Breast epithelium (tissue), 4 donors: ENCODE data around the gene SUPT4H1. TPM values are rescaled to one million over a fixed set of nuclear protein-coding genes. Genes with fewer than 3 reads are reported as not detected.

ENCODE experiments used
- DNase-seq, 2 donors: peaks; one replicate each; pipeline ENCODE4 v3.0.0-alpha.2; 2019; ENCODE audit warnings: low spot score in 2 of 2
- H3K27ac ChIP-seq, 2 donors: fragments of 200-600 bp; sonication (generic) in 1 of 2; one replicate each; pipeline ENCODE4 v1.5.1; 2016 to 2019; ENCODE audit warnings: mild to moderate bottlenecking in 1 of 2
- H3K27me3 ChIP-seq, 2 donors: fragments of 200-600 bp; sonication (generic) in 1 of 2; one replicate each; pipeline versions ENCODE4 v1.5.1 to v1.6.0; 2017 to 2019; ENCODE audit warnings: control low read depth in 1 of 2, mild to moderate bottlenecking in 1 of 2
- H3K36me3 ChIP-seq: fragments of 200-600 bp; one replicate; pipeline ENCODE4 v1.5.1; 2019
- H3K4me1 ChIP-seq, 2 donors: fragments of 200-600 bp; sonication (generic); one replicate each; pipeline ENCODE4 v1.5.1; 2016 to 2019; ENCODE audit warnings: control low read depth in 1 of 2
- H3K4me3 ChIP-seq, 3 donors: fragments of 200-600 bp; sonication (generic); 1 replicate in 2 of 3; 2 replicates in 1 of 3; pipeline ENCODE4 v1.5.1; 2016 to 2019; ENCODE audit warnings: mild to moderate bottlenecking in 3 of 3, moderate library complexity in 2 of 3
- H3K9me3 ChIP-seq, 2 donors: fragments of 200-600 bp; sonication (generic) in 1 of 2; one replicate each; pipeline ENCODE4 v1.5.1; 2016 to 2019; ENCODE audit warnings: control low read depth in 1 of 2
- POLR2A ChIP-seq: fragments of 450-650 bp; IDR thresholded peaks from one replicate; pipeline ENCODE4 v1.6.1; 2016; ENCODE audit warnings: antibody characterized with exemption, mild to moderate bottlenecking, moderate library complexity
- POLR2AphosphoS5 ChIP-seq, 3 donors: sonication (generic); formaldehyde crosslinking; IDR thresholded peaks; one replicate each; pipeline ENCODE4 v1.6.1; 2017; ENCODE audit warnings: antibody characterized with exemption in 3 of 3
- intact Hi-C: fragments of 100-400 bp; cut with DNase I; formaldehyde crosslinking; loops from one replicate; pipeline ENCODE4 v1.15.1; 2023; ENCODE audit warnings: low total_unique reads
- total RNA-seq, 3 donors: library from RNA; depleted of rRNA; stranded (reverse); fragments of >200 nt; gene quantifications; one replicate each; pipeline ENCODE4 v1.1.0, GENCODE V29; 2016
- TF ChIP-seq, protein P1 (sequence below), 3 donors: fragments of 450-650 bp; IDR thresholded peaks; one replicate each; pipeline ENCODE4 v1.5.1; 2016 to 2017; ENCODE audit warnings: antibody characterized with exemption in 3 of 3, mild to moderate bottlenecking in 3 of 3, moderate library complexity in 3 of 3

The SUPT4H1 gene
- total RNA-seq, 3 donors from 2014 or later, result 46.4 to 61.6 (median 48.2) TPM

DNA sequence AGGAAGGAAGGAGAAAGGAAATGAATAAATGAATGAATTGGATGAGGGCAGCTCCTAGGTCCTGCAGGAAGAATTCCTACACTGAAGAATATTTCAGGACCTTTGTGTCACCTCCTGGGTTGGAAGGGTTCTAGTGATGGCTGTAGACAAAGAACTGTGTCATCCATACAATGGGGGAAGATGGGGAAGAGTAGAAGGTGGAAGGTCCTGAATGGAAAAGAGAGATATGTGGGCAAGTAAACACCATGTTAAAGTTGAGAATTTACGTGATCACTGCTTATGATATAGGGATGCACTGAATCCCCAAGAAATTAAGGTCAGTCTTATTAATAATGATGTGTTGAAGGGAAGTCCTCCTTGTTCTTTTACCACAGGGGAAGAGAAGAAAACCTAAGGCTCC, 4.2 kb upstream of the SUPT4H1 start:
- Histone ChIP-seq H3K27me3 (no peaks in the 10 kb centered on the region), H3K9me3 (no peaks in the 10 kb centered on the region), H3K27ac (no peak overlapping the region), H3K36me3 (no peaks in the 10 kb centered on the region), H3K4me3 (no peak overlapping the region), H3K4me1 (peaks cover 3 to 4% of the 10 kb centered on the region in 2 donors)
- no peak for DNase-seq
- TF ChIP-seq POLR2AphosphoS5 (IDR thresholded peaks at IDR 0.05) (no peak), POLR2A (no peak)
- TF ChIP-seq, protein P1, sequence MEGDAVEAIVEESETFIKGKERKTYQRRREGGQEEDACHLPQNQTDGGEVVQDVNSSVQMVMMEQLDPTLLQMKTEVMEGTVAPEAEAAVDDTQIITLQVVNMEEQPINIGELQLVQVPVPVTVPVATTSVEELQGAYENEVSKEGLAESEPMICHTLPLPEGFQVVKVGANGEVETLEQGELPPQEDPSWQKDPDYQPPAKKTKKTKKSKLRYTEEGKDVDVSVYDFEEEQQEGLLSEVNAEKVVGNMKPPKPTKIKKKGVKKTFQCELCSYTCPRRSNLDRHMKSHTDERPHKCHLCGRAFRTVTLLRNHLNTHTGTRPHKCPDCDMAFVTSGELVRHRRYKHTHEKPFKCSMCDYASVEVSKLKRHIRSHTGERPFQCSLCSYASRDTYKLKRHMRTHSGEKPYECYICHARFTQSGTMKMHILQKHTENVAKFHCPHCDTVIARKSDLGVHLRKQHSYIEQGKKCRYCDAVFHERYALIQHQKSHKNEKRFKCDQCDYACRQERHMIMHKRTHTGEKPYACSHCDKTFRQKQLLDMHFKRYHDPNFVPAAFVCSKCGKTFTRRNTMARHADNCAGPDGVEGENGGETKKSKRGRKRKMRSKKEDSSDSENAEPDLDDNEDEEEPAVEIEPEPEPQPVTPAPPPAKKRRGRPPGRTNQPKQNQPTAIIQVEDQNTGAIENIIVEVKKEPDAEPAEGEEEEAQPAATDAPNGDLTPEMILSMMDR (IDR thresholded peaks at IDR 0.05), result no peak
- intact Hi-C loops, result no loop called here

DNA sequence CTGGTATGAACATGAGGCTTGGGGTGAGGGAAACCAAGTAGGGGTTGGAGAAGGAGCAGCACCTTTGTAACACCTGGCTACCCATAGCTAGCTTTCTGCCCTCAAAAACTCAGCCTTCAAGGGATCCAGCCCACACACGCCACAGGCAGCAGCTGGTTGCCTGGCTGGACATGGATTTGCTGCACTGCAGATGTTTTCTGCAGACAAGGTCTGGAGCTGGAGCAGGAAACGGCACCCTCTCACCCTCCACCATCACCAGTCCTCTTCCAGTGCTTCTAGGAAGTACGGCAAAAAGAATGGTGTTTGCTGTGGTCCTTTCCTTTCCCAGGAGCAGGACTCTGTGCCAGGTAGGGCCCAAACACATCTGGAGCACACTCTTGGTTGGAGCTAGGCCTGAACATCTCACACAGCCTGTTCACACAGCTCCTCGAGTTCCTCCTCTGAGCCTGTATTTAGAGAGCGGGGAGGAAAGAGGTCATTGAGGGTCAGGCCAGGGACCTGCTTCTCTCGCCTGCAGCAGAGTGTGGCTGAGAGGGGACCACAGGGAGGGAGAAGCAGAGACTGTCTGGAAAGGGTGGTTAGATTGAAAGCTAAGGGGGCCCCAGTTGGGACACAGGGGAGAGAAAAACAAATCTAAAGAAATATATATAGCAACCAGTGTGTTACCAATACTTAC, 2.7 kb upstream of the SUPT4H1 start:
- intact Hi-C loops, result no loop called here
- DNase-seq, result no peak

DNA sequence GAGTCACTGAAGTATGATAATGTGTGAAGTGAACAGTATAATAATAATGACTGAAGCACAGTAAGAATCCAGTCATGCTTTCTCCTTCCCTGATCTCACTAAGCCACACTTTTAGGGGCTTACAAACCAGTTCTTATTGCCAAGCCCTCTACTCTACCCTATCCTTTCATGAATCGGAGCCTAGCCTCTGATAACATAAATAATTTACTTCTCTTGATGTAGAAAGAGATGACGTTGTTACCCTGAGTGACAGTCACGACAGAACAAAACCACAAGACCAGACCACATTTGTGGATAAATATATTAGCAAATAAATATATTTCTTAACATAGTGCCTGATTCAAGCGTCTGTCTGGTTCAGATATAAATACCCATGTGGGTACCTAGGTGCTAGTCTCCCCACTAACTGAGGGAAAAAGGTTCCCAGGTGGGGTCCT, 1.4 kb upstream of the SUPT4H1 start:
- TF ChIP-seq, protein P1 (IDR thresholded peaks at IDR 0.05), result no peak
- TF ChIP-seq POLR2AphosphoS5 (IDR thresholded peaks at IDR 0.05) (no peak), POLR2A (no peak)
- Histone ChIP-seq H3K36me3 (peaks cover 5% of the 10 kb centered on the region), H3K9me3 (no peaks in the 10 kb centered on the region), H3K27me3 (no peaks in the 10 kb centered on the region), H3K4me1 (peaks cover 4 to 6% of the 10 kb centered on the region in 2 donors), H3K27ac (peak overlapping the region; percentile 94 to 95), H3K4me3 (peak overlapping the region in 1 of 3 donors; percentile 89)
- DNase-seq, result no peak
- intact Hi-C loops, result no loop called here

More for the DNA sequence above, 2.7 kb upstream of the SUPT4H1 start:
- H3K9me3 ChIP-seq, result no peaks in the 10 kb centered on the region
- peaks cover 4 to 6% of the 10 kb centered on the region in 2 donors for H3K4me1 ChIP-seq
- H3K4me3 ChIP-seq, result no peak overlapping the region
- no peak overlapping the region for H3K27ac ChIP-seq
- no peaks in the 10 kb centered on the region for H3K27me3 ChIP-seq
- TF ChIP-seq, protein P1 (IDR thresholded peaks at IDR 0.05), result no peak
- TF ChIP-seq POLR2A (no peak), POLR2AphosphoS5 (IDR thresholded peaks at IDR 0.05) (no peak)
- H3K36me3 ChIP-seq, result peaks cover 2% of the 10 kb centered on the region

DNA sequence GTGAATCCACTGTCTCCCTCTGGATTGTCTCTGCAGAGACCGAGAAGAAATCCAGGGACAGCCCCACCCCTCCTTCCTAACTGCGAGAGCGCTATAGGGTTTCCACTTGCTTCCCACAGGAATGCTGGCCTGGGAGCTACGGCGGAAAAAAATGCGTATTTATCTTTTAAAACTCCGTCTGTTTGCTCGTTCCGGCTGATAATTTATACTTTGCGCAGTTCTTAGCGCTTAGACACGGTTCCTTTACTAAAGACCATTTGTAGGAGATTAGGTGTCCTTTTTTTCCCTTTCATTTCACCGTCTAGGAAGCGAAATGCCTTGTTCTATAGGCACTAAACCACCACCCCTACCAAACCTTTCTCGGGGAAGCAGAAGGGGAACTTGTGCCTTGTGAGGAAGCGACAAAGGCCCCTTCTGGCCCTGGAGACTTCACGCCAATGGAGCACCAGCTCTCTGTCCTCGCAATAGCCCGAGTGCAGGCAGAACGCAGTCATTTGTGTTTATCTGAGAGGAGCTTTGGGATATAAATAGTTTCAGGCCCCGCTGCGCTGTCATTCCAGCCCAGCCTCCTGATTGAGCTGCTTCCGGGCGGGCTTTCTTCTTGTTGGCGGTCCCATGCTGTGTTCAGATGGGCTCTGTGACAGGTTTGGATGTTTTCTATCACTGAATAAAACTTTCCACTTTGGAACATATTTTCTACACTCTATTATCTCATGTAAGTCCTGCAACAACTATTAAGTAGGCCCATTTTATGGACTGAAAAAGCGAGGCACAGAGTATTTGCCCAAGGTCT, 791 bp upstream of the SUPT4H1 start:
- intact Hi-C loops, result no loop called here
- no peak for TF ChIP-seq POLR2A
- TF ChIP-seq POLR2AphosphoS5 (IDR thresholded peaks at IDR 0.05), result peak in 2 of 3 donors; percentile 29 to 35
- H3K27me3 ChIP-seq, result no peaks in the 10 kb centered on the region
- H3K36me3 ChIP-seq, result peaks cover 5% of the 10 kb centered on the region
- peak overlapping the region; percentile 68 to 95 (median 89) for H3K4me3 ChIP-seq
- H3K4me1 ChIP-seq, result peaks cover 4 to 6% of the 10 kb centered on the region in 2 donors
- H3K9me3 ChIP-seq, result no peaks in the 10 kb centered on the region
- peak in 1 of 2 donors; percentile 48 for DNase-seq
- H3K27ac ChIP-seq, result peak overlapping the region; percentile 94 to 95

DNA sequence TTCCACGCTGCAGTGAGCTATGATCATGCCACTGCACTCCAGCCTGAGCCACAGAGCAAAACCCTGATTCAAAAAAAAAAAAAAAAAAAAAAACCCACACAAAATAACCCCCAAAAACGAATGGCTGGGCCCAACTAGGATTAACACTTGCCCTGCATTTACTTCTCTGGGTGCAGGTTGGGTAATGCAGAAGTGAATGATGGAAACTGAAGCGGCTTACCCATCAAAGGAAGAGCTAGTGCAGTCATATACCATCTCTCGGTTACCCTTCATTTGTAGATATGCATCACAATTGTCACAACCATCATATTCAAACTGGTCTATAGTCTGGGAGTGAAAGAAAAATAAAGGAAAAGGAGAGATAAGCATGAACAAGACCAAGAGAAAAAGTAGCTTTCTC, 819 bp downstream of the SUPT4H1 start:
- no peak for DNase-seq
- H3K27me3 ChIP-seq, result no peaks in the 10 kb centered on the region
- TF ChIP-seq POLR2A (no peak), POLR2AphosphoS5 (IDR thresholded peaks at IDR 0.05) (no peak)
- TF ChIP-seq, protein P1 (IDR thresholded peaks at IDR 0.05), result no peak
- no peaks in the 10 kb centered on the region for H3K9me3 ChIP-seq
- H3K27ac ChIP-seq, result peak overlapping the region; percentile 94 to 95
- H3K36me3 ChIP-seq, result peaks cover 5% of the 10 kb centered on the region
- intact Hi-C loops, result loop anchor here (2.0 kb wide), 1 partner anchor 68 kb away; no protein-coding TSS in a partner anchor
- H3K4me3 ChIP-seq, result peak overlapping the region; percentile 68 to 95 (median 89)
- peaks cover 4 to 6% of the 10 kb centered on the region in 2 donors for H3K4me1 ChIP-seq
